Esophagus squamous epithelium (tissue), 4 donors: ENCODE data around the gene KRT34.

Experiments
- CTCF ChIP-seq, 6 experiments: fragments of 450-650 bp in 4 of 6; fragments of 200-600 bp in 2 of 6; sonication (generic) in 2 of 6; IDR thresholded peaks; one replicate each; pipeline ENCODE4 v1.5.1; 2016 to 2019; ENCODE audit warnings: antibody characterized with exemption in 6 of 6, mild to moderate bottlenecking in 4 of 6, moderate library complexity in 4 of 6
- POLR2A ChIP-seq, 4 donors: fragments of 450-650 bp; IDR thresholded peaks; one replicate each; pipeline ENCODE4 v1.6.1; 2017; ENCODE audit warnings: antibody characterized with exemption in 4 of 4, mild to moderate bottlenecking in 4 of 4, moderate library complexity in 3 of 4

DNA sequence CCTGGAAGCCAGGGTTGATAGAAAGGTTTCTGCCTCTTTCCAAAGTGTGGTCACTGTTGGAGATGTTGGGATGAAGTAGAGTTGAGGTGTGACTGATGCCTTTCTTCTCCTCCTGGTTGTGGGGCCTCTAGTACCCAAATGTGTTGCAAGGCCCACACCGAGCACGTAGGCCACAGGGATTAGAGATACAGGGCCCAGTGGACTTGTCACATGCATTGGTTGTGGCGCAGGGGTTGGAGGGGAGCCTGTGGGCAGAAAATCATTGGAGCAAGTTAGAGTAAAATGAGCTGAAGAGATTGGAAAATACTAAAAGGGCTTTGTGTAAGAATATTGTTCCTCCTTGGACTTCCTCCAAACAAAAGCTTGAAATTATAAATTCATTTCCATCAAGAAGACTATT lies 36.1 kb downstream of the KRT34 start:
- TF ChIP-seq CTCF (IDR thresholded peaks at IDR 0.05), result no peak
- TF ChIP-seq POLR2A (IDR thresholded peaks at IDR 0.05), result no peak
